Muscle of arm (tissue), 12 donors: ENCODE data around the gene SPINT3. TPM values are rescaled to one million over a fixed set of nuclear protein-coding genes. Genes with fewer than 3 reads are reported as not detected.

Experiments used
- DNase-seq: peaks from one replicate; pipeline ENCODE4 v3.0.0-alpha.2; 2013
- polyA plus RNA-seq, 12 donors: library from polyadenylated mRNA; unstranded; fragments of 120-200 nt; gene quantifications; one replicate each; pipeline ENCODE4 v1.2.1, GENCODE V29; 2013; ENCODE audit not compliant: insufficient read length in 12 of 12

Gene SPINT3
- polyA plus RNA-seq, 12 donors: not detected

DNA sequence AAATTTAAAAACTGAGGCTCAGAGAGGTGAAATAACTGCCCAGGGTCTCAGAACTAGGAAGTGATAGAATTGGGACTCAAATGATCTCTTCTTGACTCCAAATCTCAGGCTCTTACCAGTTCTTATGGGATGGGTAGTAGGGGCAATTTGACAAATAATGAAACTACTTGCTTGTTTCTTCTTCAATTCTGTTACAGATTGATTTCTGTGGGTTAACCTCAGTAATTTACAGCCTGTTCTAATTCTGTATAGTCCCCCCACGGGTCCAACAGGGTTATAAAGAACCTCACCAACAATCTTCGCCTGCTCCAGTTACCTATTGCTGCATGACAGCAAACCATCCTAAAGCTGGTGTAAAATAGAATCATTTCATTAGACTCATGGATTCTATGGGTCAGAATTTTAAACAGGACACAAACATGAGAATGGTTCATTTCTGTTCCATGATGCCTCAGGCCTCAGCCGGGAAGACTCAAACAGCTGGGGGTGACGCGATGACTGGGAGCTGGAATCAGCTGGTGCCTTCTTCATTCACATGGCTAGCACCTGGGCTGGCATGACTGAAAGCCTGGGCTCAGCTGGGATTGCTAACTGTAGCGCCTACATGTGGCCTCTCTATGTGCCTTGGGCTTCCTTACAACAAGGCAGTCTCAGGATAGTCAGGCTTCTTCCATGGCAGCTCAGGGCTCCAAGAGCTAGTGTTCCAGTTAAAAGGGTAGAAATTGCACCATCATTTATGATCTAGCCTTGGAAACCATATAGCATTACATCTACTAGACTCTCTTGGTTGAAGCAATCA lies 52.5 kb downstream of the SPINT3 start:
- DNase-seq: no peak

Other genes with a start within 250 kb of the SPINT3 start
- gene RBPJL, start 208.8 kb downstream of the SPINT3 start, polyA plus RNA-seq: not detected
- gene MATN4, start 207.3 kb downstream of the SPINT3 start, polyA plus RNA-seq: under 1 TPM in 10 of 12 donors, not detected in 2; 0.23 to 0.85 (median 0.43) TPM
- gene SDC4, start 167.2 kb downstream of the SPINT3 start, polyA plus RNA-seq: 10 to 100 TPM in 4 of 12 donors, 1 to 10 TPM in 7, not detected in 1; 6.8 to 21.4 (median 9.6) TPM
- 10 to 100 TPM in 11 of 12 donors, not detected in 1; 13.7 to 24.6 (median 15.6) TPM for gene SYS1, start 152.5 kb downstream of the SPINT3 start, polyA plus RNA-seq
- 1 to 10 TPM in 2 of 12 donors, under 1 TPM in 8, not detected in 2; 0.17 to 1.6 (median 0.61) TPM for gene TP53TG5, start 137.3 kb downstream of the SPINT3 start, polyA plus RNA-seq
- gene DBNDD2, start 107.3 kb downstream of the SPINT3 start, polyA plus RNA-seq: 10 to 100 TPM in 11 of 12 donors, not detected in 1; 19.2 to 31.0 (median 25.6) TPM
- gene PIGT, start 99.5 kb downstream of the SPINT3 start, polyA plus RNA-seq: 10 to 100 TPM in 11 of 12 donors, not detected in 1; 65.2 to 97.6 (median 73.5) TPM
- gene WFDC2, start 45.9 kb downstream of the SPINT3 start, polyA plus RNA-seq: 1 to 10 TPM in 5 of 12 donors, under 1 TPM in 2, not detected in 5; 0.74 to 4.2 (median 1.2) TPM
- not detected for gene WFDC6, start 23.9 kb upstream of the SPINT3 start, polyA plus RNA-seq
- gene EPPIN, start 31.8 kb upstream of the SPINT3 start, polyA plus RNA-seq: under 1 TPM in 2 of 12 donors, not detected in 10; 0.07 to 0.11 TPM
- gene WFDC8, start 63.7 kb upstream of the SPINT3 start, polyA plus RNA-seq: not detected
- gene WFDC10A, start 114.1 kb upstream of the SPINT3 start, polyA plus RNA-seq: not detected
- gene WFDC9, start 115.7 kb upstream of the SPINT3 start, polyA plus RNA-seq: not detected
- gene WFDC11, start 154.6 kb upstream of the SPINT3 start, polyA plus RNA-seq: not detected
- gene WFDC13, start 186.4 kb upstream of the SPINT3 start, polyA plus RNA-seq: under 1 TPM in 1 of 12 donors, not detected in 11; 0.13 TPM
- gene WFDC10B, start 189.4 kb upstream of the SPINT3 start, polyA plus RNA-seq: not detected
- not detected for gene SPINT4, start 206.7 kb upstream of the SPINT3 start, polyA plus RNA-seq